SK-N-SH (cell line): ENCODE data around the gene TMEM184A.

ENCODE experiments used
- CTCF ChIP-seq: fragments of 200-600 bp; sonication (generic); IDR thresholded peaks from 2 replicates; pipeline ENCODE4 v1.6.1; 2017; ENCODE audit warnings: antibody characterized with exemption, mild to moderate bottlenecking, moderate library complexity
- EZH2phosphoT487 ChIP-seq: fragments of 200-600 bp; sonication (generic); IDR thresholded peaks from 2 replicates; pipeline ENCODE4 v1.6.1; 2017; ENCODE audit warnings: low read depth, mixed run types, mild to moderate bottlenecking, antibody characterized with exemption, moderate library complexity, borderline replicate concordance

GRCh38 chr7:1513657-1514095 lies 42.3 kb downstream of the TMEM184A start:
- TF ChIP-seq EZH2phosphoT487 = no peak
- no peak for TF ChIP-seq CTCF
